Ectodermal cell (in vitro differentiated cells): ENCODE measurements around the gene FARP1.
A peak's percentile ranks its signal among the peaks of the same experiment; 100 is the strongest.

Experiments
- H3K27ac ChIP-seq: 2 replicates; pipeline ENCODE4 v1.7.0; 2013; ENCODE audit warnings: mild to moderate bottlenecking, low read depth, low read length; ENCODE audit not compliant: insufficient read depth, poor library complexity, severe bottlenecking
- H3K27me3 ChIP-seq: 2 replicates; pipeline ENCODE4 v1.7.0; 2013; ENCODE audit warnings: mild to moderate bottlenecking, low read length; ENCODE audit not compliant: insufficient read depth, control insufficient read depth, poor library complexity, severe bottlenecking
- H3K36me3 ChIP-seq: one replicate; pipeline ENCODE4 v1.7.0; 2013; ENCODE audit warnings: low read length; ENCODE audit not compliant: control insufficient read depth, insufficient read depth
- H3K4me1 ChIP-seq: one replicate; pipeline ENCODE4 v1.7.0; 2013; ENCODE audit warnings: low read length; ENCODE audit not compliant: control insufficient read depth, insufficient read depth
- H3K4me3 ChIP-seq: 2 replicates; pipeline ENCODE4 v1.7.0; 2013; ENCODE audit warnings: low read depth, low read length, control low read depth; ENCODE audit not compliant: insufficient read depth
- H3K9me3 ChIP-seq: 2 replicates; pipeline ENCODE4 v1.7.0; 2013; ENCODE audit warnings: mild to moderate bottlenecking, low read length, moderate library complexity; ENCODE audit not compliant: control insufficient read depth
- WGBS, 2 experiments: methylation state at CpG; one replicate each; pipeline ENCODE4 v1.1.7; 2013; ENCODE audit warnings: missing lambda C conversion rate in 2 of 2; 5-methylcytosine and 5-hydroxymethylcytosine counted together

Gene FARP1

GRCh38 chr13:98322091-98322718 is 179.3 kb downstream of the FARP1 start:
- H3K27ac ChIP-seq, result no peak overlapping the region
- 92 to 93% methylated on average over 8 of the region's 8 CpGs for WGBS, 2 experiments
- peaks cover 31% of the 10 kb centered on the region for H3K4me1 ChIP-seq
- H3K4me3 ChIP-seq, result no peak overlapping the region
- no peaks in the 10 kb centered on the region for H3K36me3 ChIP-seq
- no peaks in the 10 kb centered on the region for H3K27me3 ChIP-seq
- no peaks in the 10 kb centered on the region for H3K9me3 ChIP-seq

GRCh38 chr13:98324105-98324504 is 181.2 kb downstream of the FARP1 start:
- no peaks in the 10 kb centered on the region for H3K36me3 ChIP-seq
- peak overlapping the region; percentile 29 for H3K27ac ChIP-seq
- 96 to 97% methylated on average over 7 of the region's 7 CpGs for WGBS, 2 experiments

GRCh38 chr13:98325724-98326123 is 182.8 kb downstream of the FARP1 start:
- Histone ChIP-seq H3K4me3 (no peak overlapping the region), H3K27ac (peak overlapping the region; percentile 4), H3K27me3 (no peaks in the 10 kb centered on the region), H3K4me1 (peaks cover 51% of the 10 kb centered on the region), H3K36me3 (no peaks in the 10 kb centered on the region), H3K9me3 (no peaks in the 10 kb centered on the region)
- 76 to 88% methylated on average over 3 of the region's 3 CpGs for WGBS, 2 experiments

More at GRCh38 chr13:98324105-98324504, 181.2 kb downstream of the FARP1 start:
- H3K4me1 ChIP-seq, result peaks cover 50% of the 10 kb centered on the region
- H3K27me3 ChIP-seq, result no peaks in the 10 kb centered on the region
- no peaks in the 10 kb centered on the region for H3K9me3 ChIP-seq
- no peak overlapping the region for H3K4me3 ChIP-seq

- Histone ChIP-seq H3K27ac (no peak overlapping the region), H3K9me3 (no peaks in the 10 kb centered on the region), H3K36me3 (no peaks in the 10 kb centered on the region), H3K27me3 (no peaks in the 10 kb centered on the region), H3K4me3 (no peak overlapping the region), H3K4me1 (peaks cover 51% of the 10 kb centered on the region)
- WGBS, 2 experiments, result 68 to 72% methylated on average over 5 of the region's 5 CpGs
Measured at GRCh38 chr13:98326291-98326690, 183.4 kb downstream of the FARP1 start.

GRCh38 chr13:98327371-98328270 is 184.7 kb downstream of the FARP1 start:
- H3K36me3 ChIP-seq, result no peaks in the 10 kb centered on the region
- 13 to 14% methylated on average over 10 of the region's 10 CpGs for WGBS, 2 experiments
- H3K9me3 ChIP-seq, result no peaks in the 10 kb centered on the region
- no peaks in the 10 kb centered on the region for H3K27me3 ChIP-seq
- peaks cover 58% of the 10 kb centered on the region for H3K4me1 ChIP-seq
- H3K4me3 ChIP-seq, result no peak overlapping the region
- peak overlapping the region; percentile 86 for H3K27ac ChIP-seq

GRCh38 chr13:98328511-98328910 is 185.6 kb downstream of the FARP1 start:
- Histone ChIP-seq H3K27me3 (no peaks in the 10 kb centered on the region), H3K9me3 (no peaks in the 10 kb centered on the region), H3K4me1 (peaks cover 61% of the 10 kb centered on the region), H3K4me3 (no peak overlapping the region), H3K27ac (peak overlapping the region; percentile 86), H3K36me3 (no peaks in the 10 kb centered on the region)
- WGBS, 2 experiments, result 58 to 60% methylated on average over 6 to 8 of the region's 8 CpGs

- no peak overlapping the region for H3K27ac ChIP-seq
- H3K4me1 ChIP-seq, result peaks cover 30% of the 10 kb centered on the region
- no peaks in the 10 kb centered on the region for H3K36me3 ChIP-seq
- no peak overlapping the region for H3K4me3 ChIP-seq
- no peaks in the 10 kb centered on the region for H3K27me3 ChIP-seq
- 51 to 78% methylated on average over 1 to 2 of the region's 2 CpGs for WGBS, 2 experiments
- no peaks in the 10 kb centered on the region for H3K9me3 ChIP-seq
Measured at GRCh38 chr13:98332222-98332621, 189.3 kb downstream of the FARP1 start.

- Histone ChIP-seq H3K27ac (no peak overlapping the region), H3K4me1 (peaks cover 26% of the 10 kb centered on the region), H3K4me3 (no peak overlapping the region), H3K36me3 (no peaks in the 10 kb centered on the region), H3K27me3 (no peaks in the 10 kb centered on the region), H3K9me3 (no peaks in the 10 kb centered on the region)
- WGBS, 2 experiments, result 70 to 77% methylated on average over 4 to 5 of the region's 5 CpGs
Measured at GRCh38 chr13:98332691-98333090, 189.8 kb downstream of the FARP1 start.

- no peaks in the 10 kb centered on the region for H3K27me3 ChIP-seq
- H3K36me3 ChIP-seq, result no peaks in the 10 kb centered on the region
- H3K27ac ChIP-seq, result no peak overlapping the region
- H3K9me3 ChIP-seq, result no peaks in the 10 kb centered on the region
- no peak overlapping the region for H3K4me3 ChIP-seq
- WGBS, 2 experiments, result 73 to 82% methylated on average over 12 of the region's 12 CpGs
- H3K4me1 ChIP-seq, result peaks cover 18% of the 10 kb centered on the region
Measured at GRCh38 chr13:98333486-98333885, 190.6 kb downstream of the FARP1 start.

GRCh38 chr13:98334620-98335205 is 191.8 kb downstream of the FARP1 start:
- Histone ChIP-seq H3K4me1 (peaks cover 10% of the 10 kb centered on the region), H3K27me3 (no peaks in the 10 kb centered on the region), H3K4me3 (no peak overlapping the region), H3K9me3 (no peaks in the 10 kb centered on the region), H3K27ac (no peak overlapping the region), H3K36me3 (no peaks in the 10 kb centered on the region)
- 94 to 96% methylated on average over 5 of the region's 5 CpGs for WGBS, 2 experiments
